OCI-LY7 (cell line): ENCODE results near the gene LSR. TPM values are rescaled to one million over a fixed set of nuclear protein-coding genes. Genes with fewer than 3 reads are reported as not detected.

Source experiments
- BruUV-seq: library from RNA; stranded (reverse); fragments of 400-500 nt; replicated peaks from 2 replicates; lab custom pipeline; 2021; lab: Mats Ljungman, UMichigan
- CTCF ChIA-PET: fragments of 300-600 bp; sonication (Branson Sonifier 250); formaldehyde crosslinking; loops from one replicate; lab custom pipeline; 2022; ENCODE audit warnings: antibody characterized with exemption; ENCODE audit not compliant: unreplicated experiment; lab: Charles Lee
- POLR2A ChIA-PET: fragments of 300-600 bp; sonication (Branson Sonifier 250); formaldehyde crosslinking; loops from one replicate; lab custom pipeline; 2022; ENCODE audit warnings: antibody characterized with exemption; lab: Charles Lee
- DNase-seq: peaks from one replicate; pipeline ENCODE4 v3.0.0-alpha.2; 2015; ENCODE audit warnings: low spot score
- H2AFZ ChIP-seq: fragments of 200-600 bp; sonication (generic), shearing (Covaris generic); 2 replicates; pipeline ENCODE4 v1.6.1; 2014; ENCODE audit warnings: mild to moderate bottlenecking, antibody characterized with exemption, low read length, moderate library complexity
- H3K27ac ChIP-seq: fragments of 200-600 bp; sonication (generic); 2 replicates; pipeline ENCODE4 v1.5.1; 2014; ENCODE audit warnings: mixed run types, low read depth, mild to moderate bottlenecking, moderate library complexity, low read length, inconsistent platforms; ENCODE audit not compliant: poor library complexity, severe bottlenecking
- H3K36me3 ChIP-seq: fragments of 200-600 bp; sonication (generic); 2 replicates; pipeline ENCODE4 v1.6.1; 2014; ENCODE audit warnings: mild to moderate bottlenecking, antibody characterized with exemption, low read length, moderate library complexity, mixed read lengths; ENCODE audit not compliant: insufficient read depth
- H3K4me1 ChIP-seq: fragments of 200-600 bp; sonication (generic); 2 replicates; pipeline ENCODE4 v1.5.1; 2014; ENCODE audit warnings: mild to moderate bottlenecking, low read length; ENCODE audit not compliant: insufficient read depth, poor library complexity, severe bottlenecking
- H3K4me2 ChIP-seq: fragments of 200-600 bp; sonication (generic); 2 replicates; pipeline ENCODE4 v1.6.1; 2014; ENCODE audit warnings: mild to moderate bottlenecking, low read length
- H3K4me3 ChIP-seq: fragments of 200-600 bp; sonication (generic); 2 replicates; pipeline ENCODE4 v1.5.1; 2014; ENCODE audit warnings: mild to moderate bottlenecking, low read depth, low read length; ENCODE audit not compliant: poor library complexity, severe bottlenecking
- H3K79me2 ChIP-seq: fragments of 200-600 bp; sonication (generic); 2 replicates; pipeline ENCODE4 v1.6.1; 2016; ENCODE audit warnings: low read depth, mild to moderate bottlenecking, low read length, moderate library complexity, mixed read lengths; ENCODE audit not compliant: insufficient read depth
- H3K9me2 ChIP-seq: fragments of 200-600 bp; sonication (generic); 2 replicates; pipeline ENCODE4 v1.6.1; 2016; ENCODE audit warnings: mild to moderate bottlenecking, low read length, mixed read lengths; ENCODE audit not compliant: insufficient read depth
- H3K9me3 ChIP-seq: fragments of 200-600 bp; sonication (generic); 2 replicates; pipeline ENCODE4 v1.6.1; 2014; ENCODE audit warnings: mild to moderate bottlenecking, mixed run types, low read length, mixed read lengths
- H4K20me1 ChIP-seq: fragments of 200-600 bp; sonication (generic); 2 replicates; pipeline ENCODE4 v1.6.1; 2014; ENCODE audit warnings: mild to moderate bottlenecking, antibody characterized with exemption, low read length, moderate library complexity, mixed read lengths; ENCODE audit not compliant: insufficient read depth
- CTCF ChIP-seq: fragments of 200-600 bp; sonication (generic); conservative IDR thresholded peaks from 2 replicates; pipeline ENCODE4 v1.5.1; 2014; ENCODE audit warnings: mild to moderate bottlenecking, antibody characterized with exemption, low read length, moderate library complexity, mixed read lengths
- EZH2phosphoT487 ChIP-seq: fragments of 200-600 bp; sonication (generic); IDR thresholded peaks from 2 replicates; pipeline ENCODE4 v1.6.1; 2018; ENCODE audit warnings: low read depth, borderline replicate concordance, mild to moderate bottlenecking, mixed run types, antibody characterized with exemption, low read length, moderate library complexity, mixed read lengths
- intact Hi-C: fragments of 100-400 bp; cut with micrococcal nuclease; formaldehyde crosslinking; loops from one replicate; pipeline ENCODE4 v1.10.0; 2022; ENCODE audit not compliant: unreplicated experiment
- total RNA-seq, 2 experiments: library from RNA; depleted of rRNA in 1 of 2; stranded (reverse); fragments of >200 nt in 1 of 2; shearing (Covaris generic) in 1 of 2; gene quantifications; 2 replicates each; pipeline ENCODE4 v1.2.3, GENCODE V29; 2014 to 2022

LSR gene
- total RNA-seq, 2 experiments from 2014 or later, result 15.0 to 33.6 TPM

- no peaks in the 10 kb centered on the region for H3K9me3 ChIP-seq
- no peaks in the 10 kb centered on the region for H3K36me3 ChIP-seq
- DNase-seq, result no peak
- POLR2A ChIA-PET, result no interaction called here
- CTCF ChIA-PET, result no interaction called here
- H3K9me2 ChIP-seq, result no peaks in the 10 kb centered on the region
- H2AFZ ChIP-seq, result no peak overlapping the region
- BruUV-seq, result no TSS peak
- no peaks in the 10 kb centered on the region for H3K79me2 ChIP-seq
- H3K4me3 ChIP-seq, result no peak overlapping the region
- H4K20me1 ChIP-seq, result no peaks in the 10 kb centered on the region
- H3K4me1 ChIP-seq, result peaks cover 23% of the 10 kb centered on the region
- TF ChIP-seq EZH2phosphoT487 (no peak), CTCF (no peak)
- no peak overlapping the region for H3K4me2 ChIP-seq
- intact Hi-C loops, result no loop called here
- no peak overlapping the region for H3K27ac ChIP-seq
These were observed 22.9 kb upstream of the LSR start for GRCh38 chr19:35225951-35226350.

GRCh38 chr19:35226748-35227147 is 22.1 kb upstream of the LSR start:
- peaks cover 21% of the 10 kb centered on the region for H3K4me1 ChIP-seq
- H2AFZ ChIP-seq, result no peak overlapping the region
- intact Hi-C loops, result no loop called here
- H3K9me2 ChIP-seq, result no peaks in the 10 kb centered on the region
- BruUV-seq, result no TSS peak
- no peaks in the 10 kb centered on the region for H3K79me2 ChIP-seq
- no peaks in the 10 kb centered on the region for H3K36me3 ChIP-seq
- no peak overlapping the region for H3K4me2 ChIP-seq
- ChIA-PET POLR2A (no interaction called here), CTCF (no interaction called here)
- DNase-seq, result no peak
- no peak overlapping the region for H3K4me3 ChIP-seq
- no peak overlapping the region for H3K27ac ChIP-seq
- TF ChIP-seq CTCF (no peak), EZH2phosphoT487 (no peak)
- H3K9me3 ChIP-seq, result no peaks in the 10 kb centered on the region
- no peaks in the 10 kb centered on the region for H4K20me1 ChIP-seq

DNA sequence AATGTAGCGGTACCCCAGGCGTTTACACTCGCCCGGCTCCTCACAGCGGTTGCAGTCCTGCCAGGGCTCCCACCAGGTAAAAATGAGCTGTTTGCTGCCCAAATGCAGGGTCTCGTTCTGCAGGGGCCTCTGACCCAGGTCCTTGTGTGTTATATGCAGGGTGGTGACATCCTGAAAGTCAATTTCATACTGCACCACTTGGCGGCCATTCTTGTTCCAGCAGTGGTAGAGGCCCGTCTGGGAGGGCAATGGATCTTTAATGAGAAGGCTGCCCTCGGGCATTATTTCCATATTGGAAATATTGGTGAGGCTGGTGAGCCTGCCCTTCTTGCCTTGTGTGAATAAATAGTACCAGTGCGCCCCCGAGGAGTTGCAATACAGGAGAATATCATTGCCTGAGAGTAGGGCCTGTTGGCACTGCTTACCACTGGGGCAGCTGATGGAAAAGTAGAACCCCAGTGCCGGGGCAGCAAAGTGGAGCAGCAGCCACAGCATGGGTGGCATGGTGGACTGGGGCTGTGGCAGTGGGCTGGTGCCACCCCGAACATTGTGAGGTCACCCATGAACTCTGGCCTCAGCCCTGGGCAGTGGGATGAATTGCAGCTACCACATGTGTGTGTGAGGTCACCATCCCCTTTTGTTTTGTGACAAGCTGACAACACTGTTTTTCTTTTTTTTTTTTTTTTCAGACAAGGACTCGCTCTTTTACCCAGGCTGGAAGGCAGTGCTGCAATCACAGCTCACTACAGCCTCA is 20.4 kb upstream of the LSR start, which contains the start of gene FAM187B:
Gene FAM187B, minus strand, starts transcription at position 563 of the 754 bp plus-strand sequence. Its CDS starts 59 bp downstream, at position 504.
- no peak within 1 kb of the TSS for H3K4me2 ChIP-seq
- ChIA-PET CTCF (no interaction called here), POLR2A (no interaction called here)
- no peak for DNase-seq
- no peaks in the 10 kb centered on the region for H3K9me2 ChIP-seq
- peaks cover 8% of the 10 kb centered on the region for H3K4me1 ChIP-seq
- intact Hi-C loops, result no loop called here
- no peak within 1 kb of the TSS for H3K4me3 ChIP-seq
- no peak within 1 kb of the TSS for H2AFZ ChIP-seq
- H4K20me1 ChIP-seq, result no peaks in the 10 kb centered on the region
- no peaks in the 10 kb centered on the region for H3K9me3 ChIP-seq
- no peak for TF ChIP-seq CTCF
- TF ChIP-seq EZH2phosphoT487, result no peak
- no peaks in the 10 kb centered on the region for H3K36me3 ChIP-seq
- BruUV-seq, result no TSS peak
- H3K79me2 ChIP-seq, result no peaks in the 10 kb centered on the region
- H3K27ac ChIP-seq, result no peak within 1 kb of the TSS
